GM20000 (cell line): Measurements from ENCODE around the gene CARD9.

Experiments
- DNase-seq: peaks from one replicate; pipeline ENCODE4 v3.0.0; 2012; ENCODE audit warnings: low spot score
- TF ChIP-seq, protein P1 (sequence below): IDR thresholded peaks from 2 replicates; pipeline ENCODE4 v1.5.1; 2012; ENCODE audit warnings: mild to moderate bottlenecking, control low read depth; ENCODE audit errors: extremely low read depth, missing control alignments

The CARD9 gene

DNA sequence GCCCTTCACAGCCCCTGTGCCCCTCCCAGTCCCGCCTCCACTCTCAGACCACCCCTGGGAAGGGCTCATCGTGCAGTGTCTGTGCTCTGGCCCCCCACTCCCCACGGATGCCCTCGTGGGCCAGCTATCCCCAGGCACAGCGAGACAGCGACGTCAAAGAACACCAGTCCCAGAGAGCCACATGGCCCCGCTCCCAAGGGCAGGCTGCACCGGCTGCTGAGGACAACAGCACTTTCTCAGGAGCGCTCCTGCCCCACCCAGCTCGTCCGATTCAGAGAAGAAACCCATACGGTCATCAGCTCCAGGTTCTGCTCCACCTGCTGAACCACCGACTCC, 31.3 kb upstream of the CARD9 start:
- TF ChIP-seq, protein P1, sequence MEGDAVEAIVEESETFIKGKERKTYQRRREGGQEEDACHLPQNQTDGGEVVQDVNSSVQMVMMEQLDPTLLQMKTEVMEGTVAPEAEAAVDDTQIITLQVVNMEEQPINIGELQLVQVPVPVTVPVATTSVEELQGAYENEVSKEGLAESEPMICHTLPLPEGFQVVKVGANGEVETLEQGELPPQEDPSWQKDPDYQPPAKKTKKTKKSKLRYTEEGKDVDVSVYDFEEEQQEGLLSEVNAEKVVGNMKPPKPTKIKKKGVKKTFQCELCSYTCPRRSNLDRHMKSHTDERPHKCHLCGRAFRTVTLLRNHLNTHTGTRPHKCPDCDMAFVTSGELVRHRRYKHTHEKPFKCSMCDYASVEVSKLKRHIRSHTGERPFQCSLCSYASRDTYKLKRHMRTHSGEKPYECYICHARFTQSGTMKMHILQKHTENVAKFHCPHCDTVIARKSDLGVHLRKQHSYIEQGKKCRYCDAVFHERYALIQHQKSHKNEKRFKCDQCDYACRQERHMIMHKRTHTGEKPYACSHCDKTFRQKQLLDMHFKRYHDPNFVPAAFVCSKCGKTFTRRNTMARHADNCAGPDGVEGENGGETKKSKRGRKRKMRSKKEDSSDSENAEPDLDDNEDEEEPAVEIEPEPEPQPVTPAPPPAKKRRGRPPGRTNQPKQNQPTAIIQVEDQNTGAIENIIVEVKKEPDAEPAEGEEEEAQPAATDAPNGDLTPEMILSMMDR: no peak
- DNase-seq: no peak

DNA sequence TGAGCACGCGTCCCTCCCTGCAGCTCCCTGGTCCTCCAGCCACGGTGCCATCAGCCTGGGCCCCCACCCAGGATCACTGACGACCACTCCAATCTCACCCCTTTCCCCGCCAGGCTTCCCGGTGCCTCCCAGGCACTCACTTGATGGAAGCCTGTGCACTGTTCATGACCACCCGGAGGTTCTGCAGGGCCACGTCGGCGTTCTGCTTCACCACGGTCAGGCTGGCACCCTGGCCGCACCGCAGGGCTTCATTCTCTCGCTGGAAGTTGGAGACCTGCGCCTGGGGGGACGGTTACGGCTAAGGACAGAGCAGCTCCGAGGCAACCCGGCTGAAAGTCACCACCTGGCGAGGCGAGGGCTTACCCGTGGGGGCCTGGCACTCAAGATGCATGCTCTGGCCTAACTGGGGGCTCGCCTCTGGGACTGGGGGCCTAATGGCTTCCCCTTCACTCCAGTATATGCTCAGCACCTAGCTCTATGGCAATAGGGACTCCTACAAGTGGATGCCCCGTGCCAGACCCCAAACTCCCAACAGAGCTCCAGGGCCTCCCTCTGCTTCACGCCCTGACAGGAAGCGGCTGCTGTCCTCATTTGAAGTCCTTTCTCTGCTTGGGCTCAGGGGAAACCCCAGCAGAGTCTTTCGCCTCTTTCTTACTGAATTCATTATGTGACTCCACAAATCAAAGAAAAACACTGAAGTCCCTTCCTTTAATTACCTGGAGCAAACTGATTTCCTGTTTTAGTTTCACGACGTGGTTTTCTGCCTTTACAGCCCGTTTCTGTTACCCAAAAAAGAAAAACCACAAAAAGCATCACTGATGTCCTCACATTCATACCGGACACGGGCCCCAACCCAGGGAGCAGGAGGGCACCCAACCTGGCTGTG, 30.7 kb upstream of the CARD9 start:
- TF ChIP-seq, protein P1: no peak
- DNase-seq: peak; percentile 79

DNA sequence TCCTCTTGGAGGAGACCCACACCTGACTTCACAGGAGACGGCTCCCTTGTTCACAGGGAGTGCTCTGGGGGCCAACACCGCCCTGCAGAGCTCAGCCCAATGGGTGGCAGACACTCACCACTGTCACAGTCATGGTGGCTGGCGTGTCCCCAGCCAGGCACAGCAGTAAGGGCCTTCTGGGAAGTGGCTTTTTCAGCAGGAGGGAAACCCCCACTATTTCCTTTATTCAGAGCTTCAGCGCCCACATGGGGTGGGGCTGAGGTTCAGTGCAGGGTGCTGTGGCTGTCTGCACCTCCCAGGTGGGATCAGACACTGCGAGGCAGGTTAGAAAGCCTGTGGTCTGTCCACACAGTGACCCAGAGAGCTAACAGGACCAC, 30.1 kb upstream of the CARD9 start:
- DNase-seq: peak; percentile 82
- TF ChIP-seq, protein P1: no peak

DNA sequence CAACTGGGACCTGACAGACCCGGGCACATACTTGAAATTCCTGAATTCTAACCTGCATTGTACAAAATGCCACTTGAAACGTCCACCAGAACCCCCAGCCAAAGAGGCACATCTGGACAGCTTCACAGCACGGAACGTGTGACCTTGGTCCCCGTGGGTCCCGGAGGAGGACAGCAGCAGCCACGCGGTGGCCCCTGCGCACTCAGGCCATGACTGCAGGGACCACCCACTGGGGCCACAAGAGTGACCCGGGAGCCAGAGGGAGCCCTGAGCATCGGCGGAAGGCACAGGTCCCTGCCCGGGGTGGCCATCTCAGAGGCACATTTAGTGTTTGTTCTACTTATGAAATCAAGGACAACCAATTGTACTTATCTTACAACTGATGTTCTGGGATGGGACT, 28.6 kb upstream of the CARD9 start:
- DNase-seq: no peak
- TF ChIP-seq, protein P1: no peak

DNA sequence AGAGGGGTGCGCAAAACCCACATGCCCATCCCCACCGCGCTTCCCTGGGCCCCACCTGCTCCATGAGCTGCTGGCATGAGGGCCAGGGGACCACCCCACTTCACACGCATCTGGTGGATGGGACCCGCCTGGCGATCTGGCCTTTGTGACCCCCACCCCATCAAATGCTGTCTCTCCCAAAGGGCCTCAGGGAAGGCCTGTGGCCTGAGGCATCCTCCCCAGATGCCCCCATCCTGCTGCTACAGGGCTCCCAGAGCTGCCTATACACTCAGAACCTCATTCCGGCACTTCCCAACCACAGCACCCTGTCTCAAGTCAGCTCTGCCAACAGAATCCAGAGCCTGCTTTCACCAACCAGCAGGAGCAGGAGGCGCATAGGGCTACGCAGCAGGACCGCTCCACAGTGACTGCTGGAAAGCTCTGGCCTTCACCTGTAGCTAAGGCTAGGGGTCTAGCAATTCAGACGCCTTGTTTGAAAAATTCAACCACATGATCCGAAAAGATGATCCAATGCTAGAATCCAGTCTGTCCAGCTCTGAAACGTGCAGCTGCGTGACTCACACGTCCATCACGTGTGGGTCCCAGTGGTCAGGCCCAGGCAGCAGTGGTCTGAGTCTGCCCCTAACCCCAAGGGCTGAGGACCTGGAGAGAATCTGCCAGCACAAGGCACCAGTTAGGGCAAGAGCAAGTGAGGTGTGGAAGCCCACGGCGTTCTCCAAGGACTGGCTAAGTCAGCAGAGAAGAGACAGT, 27.9 kb upstream of the CARD9 start:
- DNase-seq: no peak
- TF ChIP-seq, protein P1: no peak

DNA sequence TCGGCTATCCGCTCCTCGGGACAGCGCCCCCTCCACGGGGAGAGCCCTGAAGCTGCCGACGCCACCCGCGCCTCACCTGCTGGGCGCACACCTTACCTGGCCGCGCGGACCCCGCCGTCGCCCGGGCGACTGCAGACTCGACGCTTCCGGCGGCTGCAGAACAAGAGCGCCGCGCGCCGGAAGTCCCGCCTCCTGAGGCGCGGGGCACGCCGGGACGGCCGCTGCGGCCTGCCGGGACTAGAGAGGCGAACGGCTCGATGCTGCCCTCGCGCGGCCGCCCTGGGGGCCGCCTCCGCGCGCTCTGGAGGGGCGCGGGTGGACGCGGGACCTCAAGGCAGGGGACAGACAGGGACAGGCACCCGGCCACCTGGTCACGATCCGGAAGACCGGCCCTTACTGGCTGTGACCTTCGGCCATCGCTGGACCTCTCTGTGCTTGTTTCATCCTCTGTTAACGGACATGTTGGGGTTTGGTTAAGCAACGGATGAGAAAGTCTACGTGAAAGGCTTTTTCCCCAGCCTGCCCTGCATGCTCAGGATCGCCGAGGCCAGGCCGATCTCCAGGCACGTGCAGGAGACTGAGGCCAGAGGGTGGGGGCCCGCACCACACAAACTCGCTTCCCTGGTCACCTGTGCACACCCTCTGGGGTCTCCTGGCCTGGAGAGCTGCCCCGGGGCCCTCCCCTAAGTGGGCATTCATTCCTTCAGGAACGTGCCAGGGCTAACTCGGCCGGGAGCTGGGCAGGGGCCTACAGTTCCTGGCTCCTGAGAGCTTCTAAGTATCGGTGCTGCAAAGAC, 26.8 kb upstream of the CARD9 start, which contains the start of gene SNAPC4:
TSS of gene SNAPC4 (minus strand) at position 133 of the 797 bp plus-strand sequence. CDS start 1,742 bp downstream, outside the sequence.
- TF ChIP-seq, protein P1: peak; percentile 95
- peak; percentile 99 for DNase-seq
